ENCODE measurements around the gene LRRC32.

DNA sequence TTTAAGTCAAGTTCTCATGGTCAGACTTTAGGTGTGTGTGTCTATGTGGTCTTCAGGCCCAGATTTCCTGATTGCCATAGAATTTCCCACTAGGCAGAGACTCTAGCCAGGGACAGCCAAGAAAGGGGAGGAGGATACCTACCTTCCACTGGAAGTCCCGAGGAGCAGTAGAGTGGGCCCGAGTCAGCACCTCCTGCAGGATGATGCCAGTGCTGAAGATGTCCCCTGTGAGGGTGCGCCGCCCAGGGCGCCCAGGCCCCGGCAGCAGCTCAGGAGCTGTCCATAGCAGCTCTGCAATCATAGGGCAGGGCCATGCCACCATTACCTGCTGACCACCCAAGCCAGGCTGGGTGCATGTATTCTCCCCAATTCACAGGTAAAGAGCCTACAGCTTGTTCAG is 41.6 kb upstream of the LRRC32 start:
- TF ChIP-seq, protein P1, sequence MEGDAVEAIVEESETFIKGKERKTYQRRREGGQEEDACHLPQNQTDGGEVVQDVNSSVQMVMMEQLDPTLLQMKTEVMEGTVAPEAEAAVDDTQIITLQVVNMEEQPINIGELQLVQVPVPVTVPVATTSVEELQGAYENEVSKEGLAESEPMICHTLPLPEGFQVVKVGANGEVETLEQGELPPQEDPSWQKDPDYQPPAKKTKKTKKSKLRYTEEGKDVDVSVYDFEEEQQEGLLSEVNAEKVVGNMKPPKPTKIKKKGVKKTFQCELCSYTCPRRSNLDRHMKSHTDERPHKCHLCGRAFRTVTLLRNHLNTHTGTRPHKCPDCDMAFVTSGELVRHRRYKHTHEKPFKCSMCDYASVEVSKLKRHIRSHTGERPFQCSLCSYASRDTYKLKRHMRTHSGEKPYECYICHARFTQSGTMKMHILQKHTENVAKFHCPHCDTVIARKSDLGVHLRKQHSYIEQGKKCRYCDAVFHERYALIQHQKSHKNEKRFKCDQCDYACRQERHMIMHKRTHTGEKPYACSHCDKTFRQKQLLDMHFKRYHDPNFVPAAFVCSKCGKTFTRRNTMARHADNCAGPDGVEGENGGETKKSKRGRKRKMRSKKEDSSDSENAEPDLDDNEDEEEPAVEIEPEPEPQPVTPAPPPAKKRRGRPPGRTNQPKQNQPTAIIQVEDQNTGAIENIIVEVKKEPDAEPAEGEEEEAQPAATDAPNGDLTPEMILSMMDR (IDR thresholded peaks at IDR 0.05), result no peak
- TF ChIP-seq POLR2A (IDR thresholded peaks at IDR 0.05) (no peak), POLR2AphosphoS5 (IDR thresholded peaks at IDR 0.05) (no peak)

All from sigmoid colon (tissue), 4 donors.